HG03457 (cell line): ENCODE data around the gene GPANK1.
"Not testable (repeated sequence)": the region's sequence is repeated elsewhere in the genome, so short reads cannot be mapped to it uniquely, and the experiment has no call there.

Experiments used
- ATAC-seq: cut with Tn5 transposase; IDR thresholded peaks from one replicate; pipeline ENCODE4 v1.9.1; 2021; ENCODE audit warnings: moderate number of reproducible peaks; ENCODE audit not compliant: unreplicated experiment

GPANK1 gene

DNA sequence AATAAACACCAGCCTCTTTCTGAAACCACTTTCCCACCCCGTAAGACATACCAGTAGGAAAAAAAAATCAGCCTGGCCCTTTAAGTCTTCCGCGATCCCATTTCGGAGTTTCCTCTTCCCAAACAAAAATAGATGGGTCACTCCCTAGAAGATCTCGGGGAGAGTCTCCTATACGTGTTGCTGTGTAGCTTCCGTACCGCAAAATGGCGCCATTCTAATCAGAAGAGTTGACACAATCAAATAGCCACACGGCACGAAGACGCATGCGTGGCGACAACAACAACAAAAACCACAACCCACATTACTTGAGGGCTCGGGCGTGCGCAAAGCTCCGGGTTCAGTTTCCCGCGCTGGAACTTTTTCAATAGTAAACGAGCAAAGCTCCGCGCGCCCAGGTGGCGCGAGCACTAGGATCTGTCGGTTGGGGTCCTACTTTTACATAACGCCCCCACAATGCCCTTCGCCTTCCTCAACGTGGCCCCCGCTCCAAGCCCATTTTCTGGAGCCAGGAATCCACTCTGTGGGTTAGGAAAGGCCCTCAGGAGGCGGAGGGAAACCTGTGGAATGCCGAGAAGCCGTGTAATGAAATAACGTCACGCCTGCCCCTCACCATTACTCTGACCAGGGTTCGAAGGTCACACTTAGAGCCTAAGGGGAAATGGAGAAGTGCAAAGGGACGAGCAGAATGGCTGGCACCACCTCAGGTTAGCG, at the start of gene GPANK1:
Gene GPANK1 (minus strand): TSS at position 208 of the 711 bp plus-strand sequence. CDS start 519 bp downstream, outside the sequence.
- ATAC-seq = peak; percentile 0

DNA sequence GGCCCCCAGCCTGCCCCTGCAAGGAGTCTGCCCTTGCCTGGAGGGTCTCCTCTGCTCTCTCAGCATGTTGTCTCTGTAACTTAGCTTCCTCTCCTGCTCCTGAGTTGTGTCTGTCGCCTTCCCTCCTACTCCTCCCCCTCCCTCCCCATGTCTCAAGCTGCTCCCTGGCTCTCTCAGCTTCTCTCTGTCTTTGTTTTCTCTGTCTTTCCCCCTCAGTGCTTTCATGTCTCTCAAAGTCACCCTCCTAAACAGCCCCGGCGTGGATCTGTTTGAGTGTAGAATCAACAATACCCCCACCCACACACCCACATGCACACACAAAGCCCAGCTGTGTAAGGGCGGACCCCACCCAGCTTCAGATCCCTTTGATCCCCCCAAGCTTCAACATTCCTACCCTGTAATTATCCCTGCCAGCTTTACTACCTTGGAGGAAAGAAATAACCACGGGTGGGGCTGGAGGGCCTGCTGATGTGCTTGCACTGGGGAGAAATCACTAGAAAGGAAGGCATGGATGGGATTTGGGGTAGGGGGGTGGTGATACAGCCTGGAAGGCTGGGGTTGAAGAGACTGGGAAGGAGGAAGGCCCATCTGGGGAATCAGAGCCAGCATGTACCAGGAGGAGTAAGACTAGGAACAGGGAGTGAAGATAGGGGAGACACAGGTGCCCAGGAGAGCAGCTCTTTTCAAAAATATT, 49.3 kb upstream of the GPANK1 start:
- no peak for ATAC-seq

GRCh38 chr6:31713465-31713864, 48.7 kb upstream of the GPANK1 start:
- ATAC-seq = no peak

- no peak for ATAC-seq
Observed at GRCh38 chr6:31712296-31712695, 47.5 kb upstream of the GPANK1 start.

- no peak for ATAC-seq
Observed at GRCh38 chr6:31711233-31711632, 46.4 kb upstream of the GPANK1 start.

GRCh38 chr6:31710523-31711219, 45.9 kb upstream of the GPANK1 start:
- no peak for ATAC-seq

DNA sequence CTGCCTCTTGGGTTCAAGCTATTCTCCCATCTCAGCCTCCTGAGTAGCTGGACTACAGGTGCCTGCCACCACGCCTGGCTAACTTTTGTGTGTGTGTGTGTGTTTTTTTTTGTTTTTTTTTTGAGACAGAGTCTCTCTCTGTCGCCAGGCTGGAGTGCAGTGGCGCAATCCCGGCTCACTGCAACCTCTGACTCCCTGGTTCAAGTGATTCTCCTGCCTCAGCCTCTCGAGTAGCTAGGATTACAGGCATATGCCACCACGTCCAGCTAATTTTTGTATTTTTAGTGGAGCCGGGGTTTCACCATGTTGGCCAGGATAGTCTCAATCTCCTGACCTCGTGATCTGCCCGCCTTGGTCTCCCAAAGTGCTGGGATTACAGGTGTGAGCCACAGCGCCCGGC, 44.4 kb upstream of the GPANK1 start:
- ATAC-seq = not testable (repeated sequence)

DNA sequence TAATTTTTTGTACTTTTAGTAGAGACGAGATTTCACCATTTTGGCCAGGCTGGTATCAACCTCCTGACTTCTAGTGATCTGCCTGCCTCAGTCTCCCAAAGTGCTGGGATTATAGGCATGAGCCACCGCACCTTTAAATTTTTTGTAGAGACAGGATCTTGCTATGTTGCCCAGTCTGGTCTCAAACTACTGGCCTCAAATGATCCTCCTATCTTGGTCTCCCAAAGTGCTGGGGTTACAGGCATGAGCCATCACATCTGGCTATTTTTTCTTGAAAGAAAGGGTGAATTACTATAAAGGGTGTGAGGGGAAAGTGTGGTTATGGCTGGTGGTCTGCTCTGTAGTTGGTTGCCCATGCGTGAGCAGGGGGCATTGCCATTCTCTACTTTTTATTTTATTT, 43.4 kb upstream of the GPANK1 start:
- ATAC-seq = no peak

DNA sequence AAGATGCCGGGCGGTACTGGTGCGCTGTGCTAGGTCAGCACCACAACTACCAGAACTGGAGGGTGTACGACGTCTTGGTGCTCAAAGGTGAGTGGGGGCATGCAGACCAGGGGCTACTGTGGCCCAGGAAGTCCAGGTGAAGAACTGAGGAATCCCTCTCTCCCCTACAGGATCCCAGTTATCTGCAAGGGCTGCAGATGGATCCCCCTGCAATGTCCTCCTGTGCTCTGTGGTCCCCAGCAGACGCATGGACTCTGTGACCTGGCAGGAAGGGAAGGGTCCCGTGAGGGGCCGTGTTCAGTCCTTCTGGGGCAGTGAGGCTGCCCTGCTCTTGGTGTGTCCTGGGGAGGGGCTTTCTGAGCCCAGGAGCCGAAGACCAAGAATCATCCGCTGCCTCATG, 42.9 kb upstream of the GPANK1 start:
- ATAC-seq = no peak

DNA sequence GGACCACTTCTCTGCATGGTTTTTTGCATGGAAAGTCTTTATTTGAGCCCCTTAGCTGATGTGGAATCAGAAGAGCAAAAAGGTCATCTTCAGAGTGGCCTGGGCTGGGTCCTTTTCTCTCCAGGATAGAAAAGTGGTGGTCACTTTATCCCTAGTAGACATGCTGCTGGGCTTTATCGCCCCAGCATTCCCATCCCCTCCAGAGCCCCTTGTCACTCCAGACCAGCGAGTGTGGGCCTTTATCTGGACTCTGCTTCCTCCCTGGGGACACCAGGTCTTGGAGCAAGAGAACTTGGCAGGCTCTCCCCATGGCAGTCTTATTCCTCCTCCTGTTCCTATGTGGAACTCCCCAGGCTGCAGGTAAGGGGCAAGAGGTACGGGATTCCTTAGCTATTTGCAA, 41.8 kb upstream of the GPANK1 start, which contains the start of gene LY6G6F:
Gene LY6G6F (plus strand): TSS at position 268 of the 400 bp plus-strand sequence. CDS start 41 bp downstream, at position 309.
- no peak for ATAC-seq

- no peak for ATAC-seq
Observed at GRCh38 chr6:31705931-31706330, 41.1 kb upstream of the GPANK1 start.

- no peak for ATAC-seq
Observed at GRCh38 chr6:31702819-31703716, 38.3 kb upstream of the GPANK1 start, which contains the start of gene ABHD16A. Gene ABHD16A, minus strand, starts transcription at chr6:31703324. Its CDS starts 43 bp downstream, at chr6:31703281.

DNA sequence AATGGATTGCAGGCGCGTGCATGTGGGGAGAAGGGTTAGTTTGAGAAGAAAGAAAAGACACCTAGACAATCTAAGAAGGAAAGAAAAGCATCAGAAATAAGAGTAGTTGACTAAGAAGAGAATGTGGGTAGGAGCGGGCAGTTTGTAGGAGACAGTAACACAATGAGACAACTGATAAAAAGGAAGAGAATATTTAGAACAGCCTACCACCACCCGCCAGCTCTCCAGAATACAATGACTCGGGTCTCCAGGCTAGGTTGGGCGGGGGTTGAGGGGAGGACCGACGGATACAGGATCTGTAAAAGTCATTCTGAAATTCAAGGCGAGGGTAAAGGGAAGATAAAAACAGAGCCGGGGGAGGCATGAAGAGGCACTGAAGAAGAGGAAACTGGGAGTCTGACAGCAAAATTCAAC, 37.6 kb upstream of the GPANK1 start:
- ATAC-seq = no peak

- ATAC-seq = no peak
Observed at GRCh38 chr6:31701666-31702404, 37.0 kb upstream of the GPANK1 start.

DNA sequence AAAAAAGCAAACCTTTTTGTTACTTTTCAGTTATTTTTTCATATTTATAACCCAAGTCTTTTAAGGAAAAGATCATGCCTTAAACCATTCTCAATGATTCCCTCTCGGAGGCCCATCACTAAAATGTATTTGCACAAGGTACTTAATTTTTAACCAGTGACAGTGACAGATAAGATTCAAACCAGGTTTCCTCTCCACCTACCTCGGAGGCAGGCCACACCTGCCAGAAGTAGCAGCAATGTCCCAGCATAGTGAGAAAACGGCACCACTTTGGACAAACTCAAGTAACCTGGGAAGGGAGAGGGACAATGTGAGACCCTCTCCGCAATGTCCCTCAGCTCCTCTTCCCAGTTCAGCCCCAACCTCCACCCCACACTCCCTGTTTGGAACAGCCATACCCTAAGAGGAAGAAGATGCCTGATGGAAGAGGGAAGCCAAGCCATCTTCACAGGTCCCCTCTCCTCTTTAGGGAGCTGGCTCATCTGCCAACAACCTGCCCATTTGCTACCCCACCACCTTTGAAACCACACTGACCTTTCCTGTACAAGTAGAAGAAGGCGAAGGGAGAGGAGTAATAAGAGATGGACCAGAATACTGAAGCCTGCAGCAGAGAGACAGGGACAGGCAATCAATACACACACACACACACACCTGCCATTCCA, 36.1 kb upstream of the GPANK1 start:
- no peak for ATAC-seq

- no peak for ATAC-seq
Observed at GRCh38 chr6:31697555-31697954, 32.8 kb upstream of the GPANK1 start.

GRCh38 chr6:31693535-31693934, 28.7 kb upstream of the GPANK1 start:
- no peak for ATAC-seq

DNA sequence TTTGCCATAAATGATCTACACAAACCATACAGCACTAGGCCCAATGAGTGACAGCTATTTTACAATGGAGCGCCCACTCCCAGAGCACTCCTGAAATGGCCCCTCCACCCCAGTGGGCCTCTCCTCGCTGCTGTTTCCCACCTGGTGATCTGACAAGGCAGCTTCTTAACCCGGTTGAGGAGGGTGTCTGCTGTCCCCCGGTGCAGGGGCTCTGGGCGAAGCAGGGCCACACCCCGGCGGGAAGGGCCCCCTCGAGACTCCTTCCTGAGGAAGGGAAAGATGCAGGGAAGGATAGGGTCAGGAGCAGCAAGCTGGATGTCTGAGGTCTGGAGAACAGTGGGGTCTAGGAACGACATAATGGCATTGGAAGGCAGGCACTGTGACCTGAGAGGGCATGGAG, 28.1 kb upstream of the GPANK1 start:
- ATAC-seq = no peak

DNA sequence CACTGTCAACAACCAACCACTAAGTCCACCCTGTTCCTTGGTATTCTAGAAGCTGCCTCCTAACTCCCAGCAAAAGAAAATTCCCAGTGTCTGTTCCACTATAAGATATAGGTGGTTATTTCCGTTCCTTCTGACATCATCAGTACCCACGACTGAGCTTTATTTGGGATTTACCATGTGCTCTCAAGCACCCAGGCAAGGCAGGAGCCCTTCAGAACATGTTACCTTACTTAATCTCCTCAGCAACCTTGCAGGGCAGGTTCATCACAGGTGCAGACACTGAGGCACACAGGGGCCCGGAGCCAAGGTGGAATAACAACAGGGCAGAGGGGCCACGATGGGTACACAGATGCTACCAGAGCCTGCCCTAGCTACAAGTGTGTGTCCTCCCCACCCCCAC, 27.6 kb upstream of the GPANK1 start:
- ATAC-seq = no peak
